Cardiac muscle cell (in vitro differentiated cells and primary cell): ENCODE data around the gene RAB7A. TPM values are rescaled to one million over a fixed set of nuclear protein-coding genes. Genes with fewer than 3 reads are reported as not detected.

Source experiments
- DNase-seq, 2 donors: peaks; one replicate each; pipeline versions ENCODE4 v3.0.0 to v3.0.0-alpha.2; 2010 to 2017; ENCODE audit warnings: low read depth in 1 of 2, low spot score in 1 of 2
- H3K27ac ChIP-seq: fragments of 200-600 bp; sonication (generic); 2 replicates; pipeline ENCODE4 v1.5.1; 2016
- H3K27me3 ChIP-seq: fragments of 200-600 bp; sonication (generic); 2 replicates; pipeline ENCODE4 v1.6.0; 2016; ENCODE audit warnings: control low read depth
- H3K36me3 ChIP-seq: fragments of 200-600 bp; sonication (generic); 2 replicates; pipeline ENCODE4 v1.5.1; 2016; ENCODE audit warnings: control low read depth
- H3K4me1 ChIP-seq: fragments of 200-600 bp; sonication (generic); 2 replicates; pipeline ENCODE4 v1.8.1; 2017; ENCODE audit warnings: low read depth, mild to moderate bottlenecking, mixed run types
- H3K4me3 ChIP-seq: fragments of 200-600 bp; sonication (generic); 2 replicates; pipeline ENCODE4 v1.5.1; 2016; ENCODE audit warnings: mild to moderate bottlenecking
- H3K9me3 ChIP-seq: fragments of 200-600 bp; sonication (generic); 2 replicates; pipeline ENCODE4 v1.5.1; 2017; ENCODE audit warnings: low read depth, mild to moderate bottlenecking, control low read depth
- polyA plus RNA-seq: library from polyadenylated mRNA; unstranded; fragments of >200 nt; fragmentation: Nextera tagmentation; extraction: Ambion mirVana; gene quantifications from 2 replicates; pipeline ENCODE4 v1.2.1, GENCODE V29; 2016
- total RNA-seq: library from RNA; depleted of rRNA; stranded (reverse); fragments of >200 nt; gene quantifications from 2 replicates; pipeline ENCODE4 v1.2.3, GENCODE V29; 2016
- TF ChIP-seq, protein P1 (sequence below): IDR thresholded peaks from 2 replicates; pipeline ENCODE4 v1.5.1; 2012; ENCODE audit warnings: low read depth, mild to moderate bottlenecking, low read length

The RAB7A gene
- total and polyA plus RNA-seq, 2 experiments from 2014 or later, result 62.3 to 189 TPM

DNA sequence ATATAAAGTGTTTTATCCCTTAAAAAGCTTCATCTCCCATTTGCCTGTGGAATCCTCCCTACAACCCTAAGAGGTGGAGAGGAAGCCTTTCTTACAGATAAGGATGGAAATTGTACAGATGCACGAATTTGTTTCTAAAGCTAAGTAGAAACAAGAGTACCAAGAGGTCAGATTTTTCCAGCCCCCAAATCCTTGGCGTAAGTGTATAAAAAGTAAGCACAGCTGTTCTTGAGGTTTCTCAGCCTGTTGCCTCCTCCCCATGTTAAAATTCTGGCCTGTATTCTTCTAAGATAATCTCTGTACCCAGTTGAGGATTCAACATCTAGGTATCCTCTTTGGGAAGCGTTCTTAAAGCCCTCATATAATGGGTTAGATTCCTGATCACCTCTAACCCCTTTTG is 34.9 kb downstream of the RAB7A start:
- Histone ChIP-seq H3K9me3 (no peaks in the 10 kb centered on the region), H3K4me1 (peaks cover 13% of the 10 kb centered on the region), H3K27me3 (no peaks in the 10 kb centered on the region), H3K27ac (peak overlapping the region; percentile 50), H3K36me3 (no peaks in the 10 kb centered on the region), H3K4me3 (no peak overlapping the region)
- DNase-seq, result no peak
- TF ChIP-seq, protein P1, sequence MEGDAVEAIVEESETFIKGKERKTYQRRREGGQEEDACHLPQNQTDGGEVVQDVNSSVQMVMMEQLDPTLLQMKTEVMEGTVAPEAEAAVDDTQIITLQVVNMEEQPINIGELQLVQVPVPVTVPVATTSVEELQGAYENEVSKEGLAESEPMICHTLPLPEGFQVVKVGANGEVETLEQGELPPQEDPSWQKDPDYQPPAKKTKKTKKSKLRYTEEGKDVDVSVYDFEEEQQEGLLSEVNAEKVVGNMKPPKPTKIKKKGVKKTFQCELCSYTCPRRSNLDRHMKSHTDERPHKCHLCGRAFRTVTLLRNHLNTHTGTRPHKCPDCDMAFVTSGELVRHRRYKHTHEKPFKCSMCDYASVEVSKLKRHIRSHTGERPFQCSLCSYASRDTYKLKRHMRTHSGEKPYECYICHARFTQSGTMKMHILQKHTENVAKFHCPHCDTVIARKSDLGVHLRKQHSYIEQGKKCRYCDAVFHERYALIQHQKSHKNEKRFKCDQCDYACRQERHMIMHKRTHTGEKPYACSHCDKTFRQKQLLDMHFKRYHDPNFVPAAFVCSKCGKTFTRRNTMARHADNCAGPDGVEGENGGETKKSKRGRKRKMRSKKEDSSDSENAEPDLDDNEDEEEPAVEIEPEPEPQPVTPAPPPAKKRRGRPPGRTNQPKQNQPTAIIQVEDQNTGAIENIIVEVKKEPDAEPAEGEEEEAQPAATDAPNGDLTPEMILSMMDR, result no peak

DNA sequence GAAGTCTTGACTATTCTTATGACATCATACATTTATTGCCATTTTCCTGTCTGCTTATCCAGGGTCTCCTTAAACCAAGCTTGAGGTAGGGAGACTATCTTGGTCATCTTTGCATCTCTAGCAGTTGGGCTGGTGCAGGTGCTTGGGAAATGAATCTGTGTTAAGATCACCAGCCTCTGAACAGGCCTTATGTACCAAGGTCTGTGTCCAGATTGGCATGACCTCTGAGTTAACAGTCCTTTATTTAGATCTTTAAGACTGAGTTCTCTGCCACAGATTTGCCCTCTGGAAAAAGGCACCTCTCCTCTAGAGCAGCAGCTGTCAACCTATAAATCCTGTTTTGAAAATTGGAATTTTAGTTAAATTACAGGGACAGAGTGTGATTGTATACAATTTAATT is 35.4 kb downstream of the RAB7A start:
- no peaks in the 10 kb centered on the region for H3K36me3 ChIP-seq
- TF ChIP-seq, protein P1, result no peak
- no peaks in the 10 kb centered on the region for H3K27me3 ChIP-seq
- H3K4me1 ChIP-seq, result peaks cover 13% of the 10 kb centered on the region
- H3K4me3 ChIP-seq, result no peak overlapping the region
- DNase-seq, result no peak
- H3K27ac ChIP-seq, result peak overlapping the region; percentile 43
- H3K9me3 ChIP-seq, result no peaks in the 10 kb centered on the region

DNA sequence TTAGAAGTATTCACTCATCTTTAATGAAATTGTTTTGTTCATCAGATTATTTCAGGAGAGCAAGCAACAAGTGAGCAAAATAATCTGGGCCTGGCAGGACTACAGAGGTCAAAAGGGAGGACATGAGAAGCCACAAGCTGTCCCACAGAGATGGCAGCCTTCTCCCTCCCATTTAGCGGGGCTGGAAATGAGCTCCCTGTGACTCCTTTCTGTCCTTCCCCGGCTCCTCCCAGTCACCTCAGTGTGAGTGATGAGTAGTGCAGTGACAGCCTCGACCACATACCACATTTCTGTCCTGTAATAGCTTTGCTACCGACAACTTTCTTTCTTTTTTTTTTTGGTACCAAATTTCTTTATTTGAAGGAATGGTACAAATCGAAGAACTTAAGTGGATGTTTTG is 38.0 kb downstream of the RAB7A start:
- no peak overlapping the region for H3K27ac ChIP-seq

DNA sequence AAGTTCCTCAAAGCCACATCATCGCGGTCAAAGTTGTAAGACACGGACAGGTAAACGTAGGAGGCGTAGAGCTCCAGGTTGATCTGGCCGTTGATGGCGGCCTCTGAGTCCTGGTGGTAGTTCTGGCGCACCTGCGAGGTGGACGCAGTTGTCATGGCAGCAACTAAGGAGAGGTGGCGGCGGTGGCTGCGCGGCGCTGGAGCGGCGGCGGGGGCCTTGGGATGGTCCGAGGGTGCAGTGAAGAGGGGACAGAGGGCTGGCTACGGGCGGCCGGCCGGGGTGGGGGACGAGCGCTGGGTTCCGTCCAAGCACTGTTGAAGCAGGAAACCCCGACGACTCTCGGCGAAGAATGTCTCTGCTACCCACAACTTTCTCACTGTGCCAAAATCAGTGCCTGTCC is 38.9 kb downstream of the RAB7A start:
- TF ChIP-seq, protein P1, result no peak

More for the DNA sequence above, 38.0 kb downstream of the RAB7A start:
- DNase-seq, result no peak
- no peaks in the 10 kb centered on the region for H3K9me3 ChIP-seq
- H3K4me3 ChIP-seq, result no peak overlapping the region
- no peaks in the 10 kb centered on the region for H3K36me3 ChIP-seq
- no peaks in the 10 kb centered on the region for H3K27me3 ChIP-seq
- TF ChIP-seq, protein P1, result no peak
- peaks cover 13% of the 10 kb centered on the region for H3K4me1 ChIP-seq

DNA sequence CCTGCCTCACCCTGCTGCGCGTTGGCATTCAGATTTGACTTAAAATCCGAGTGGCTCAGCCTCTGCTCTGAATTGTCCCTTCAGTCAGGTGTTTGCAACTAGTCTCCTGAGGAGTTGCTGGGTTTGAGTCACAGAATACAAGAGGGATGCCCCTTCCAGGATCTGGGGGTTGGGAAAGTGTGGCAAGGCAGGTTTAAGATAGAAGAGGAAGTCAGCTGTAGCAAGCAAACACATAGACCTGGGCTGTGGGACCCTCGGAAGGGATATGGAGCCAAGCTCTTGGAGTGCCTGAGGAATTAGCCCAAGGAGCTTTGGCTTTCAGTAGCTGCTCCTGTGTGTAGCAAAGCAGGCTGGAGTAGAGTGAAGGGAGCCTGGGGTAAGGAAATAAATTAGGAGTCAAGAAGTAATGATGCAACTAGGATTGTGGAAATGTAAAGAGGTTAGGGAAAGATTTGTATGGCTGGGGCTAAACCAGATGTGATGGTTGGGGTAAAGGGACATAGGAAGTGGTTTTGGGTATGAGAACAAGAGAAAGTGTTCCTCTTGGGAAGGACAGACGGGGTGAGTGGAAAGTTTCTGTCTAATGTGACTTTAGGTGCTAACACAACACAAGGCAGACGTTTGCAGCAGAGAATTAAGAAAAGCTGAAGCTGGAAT is 41.2 kb downstream of the RAB7A start:
- TF ChIP-seq, protein P1, result no peak
- H3K36me3 ChIP-seq, result no peaks in the 10 kb centered on the region
- no peaks in the 10 kb centered on the region for H3K27me3 ChIP-seq
- H3K4me3 ChIP-seq, result no peak overlapping the region
- H3K4me1 ChIP-seq, result peaks cover 6% of the 10 kb centered on the region
- peak overlapping the region; percentile 56 for H3K27ac ChIP-seq
- H3K9me3 ChIP-seq, result no peaks in the 10 kb centered on the region
- DNase-seq, result peak in 1 of 2 donors; percentile 16

More for the DNA sequence above, 38.9 kb downstream of the RAB7A start:
- H3K27ac ChIP-seq, result no peak overlapping the region
- H3K9me3 ChIP-seq, result no peaks in the 10 kb centered on the region
- no peak for DNase-seq
- H3K27me3 ChIP-seq, result no peaks in the 10 kb centered on the region
- H3K4me1 ChIP-seq, result peaks cover 19% of the 10 kb centered on the region
- no peak overlapping the region for H3K4me3 ChIP-seq
- H3K36me3 ChIP-seq, result no peaks in the 10 kb centered on the region

DNA sequence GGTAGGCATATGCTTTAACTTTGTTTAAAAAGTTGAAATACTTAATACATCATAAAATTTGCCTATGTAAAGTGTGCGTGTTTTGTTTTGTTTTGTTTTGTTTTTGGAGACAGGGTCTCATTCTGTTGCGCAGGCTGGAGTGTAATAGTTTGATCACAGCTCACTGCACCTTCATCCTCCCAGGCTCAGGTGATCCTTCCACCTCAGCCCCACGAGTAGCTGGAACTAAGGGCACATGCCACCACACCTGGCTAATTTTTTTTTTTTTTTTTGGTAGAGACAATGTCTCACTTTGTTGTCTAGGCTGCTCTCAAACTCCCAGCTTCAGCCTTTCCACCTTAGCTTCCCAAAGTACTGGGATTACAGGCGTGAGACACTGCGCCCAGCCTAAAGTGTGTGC is 42.5 kb downstream of the RAB7A start:
- no peaks in the 10 kb centered on the region for H3K9me3 ChIP-seq
- TF ChIP-seq, protein P1, result no peak
- no peaks in the 10 kb centered on the region for H3K27me3 ChIP-seq
- H3K36me3 ChIP-seq, result no peaks in the 10 kb centered on the region
- H3K4me3 ChIP-seq, result no peak overlapping the region
- no peak overlapping the region for H3K27ac ChIP-seq
- no peak for DNase-seq
- peaks cover 6% of the 10 kb centered on the region for H3K4me1 ChIP-seq
